ENCODE results near the gene SEC14L2. TPM values are rescaled to one million over a fixed set of nuclear protein-coding genes. Genes with fewer than 3 reads are reported as not detected.

SEC14L2 gene
- total and polyA plus RNA-seq, 2 of the 4 experiments (the other 2 are of a cell fraction): 38.7 to 54.8 TPM

DNA sequence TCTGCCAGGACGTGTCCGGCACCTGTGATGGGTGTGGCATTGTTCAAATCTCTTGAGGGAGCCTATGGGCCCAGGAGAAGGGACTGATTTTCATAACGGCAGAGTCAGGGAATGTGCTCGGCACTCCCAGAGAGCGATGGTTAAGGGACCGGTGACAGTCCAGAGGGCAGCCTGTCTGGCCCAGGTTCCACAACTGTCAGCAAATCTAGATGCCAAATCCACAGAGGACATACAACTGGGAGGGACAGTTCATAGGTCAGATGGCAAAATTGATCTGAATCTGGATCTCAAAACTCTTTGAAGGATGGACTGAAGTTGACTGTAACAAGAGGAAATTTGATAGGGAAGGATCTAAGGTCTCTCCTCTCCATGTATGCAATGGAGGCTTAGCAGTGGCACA, 7.5 kb downstream of the SEC14L2 start:
- Histone ChIP-seq H3K4ac (ENCODE audit: low read depth, low read length) (no peak overlapping the region), H3K27ac (ENCODE audit: insufficient read depth, low read length) (no peak overlapping the region), H3K56ac (ENCODE audit: extremely low read depth, insufficient read depth, low read length) (no peak overlapping the region), H4K20me1 (ENCODE audit: insufficient read depth, low read length) (peaks cover 5% of the 10 kb centered on the region; the same call in 1 of the 2 replicates), H3K4me1 (ENCODE audit: control insufficient read depth, insufficient read depth, low read length) (peaks cover 5% of the 10 kb centered on the region), H4K8ac (ENCODE audit: low read depth in 2 of 2, low read length in 2 of 2) (no peak overlapping the region), H4K5ac (ENCODE audit: low read depth, low read length) (no peak overlapping the region), H3K9me1 (ENCODE audit: insufficient read depth, low read length) (0 out of 2 replicates have a peak, but pooled peaks cover 5% of the 10 kb centered on the region), H3K36me3 (ENCODE audit: control insufficient read depth, insufficient read depth, low read length) (peaks cover 23% of the 10 kb centered on the region), H2AFZ (replicated peaks; ENCODE audit: low read length, poor library complexity) (no peak overlapping the region), H2BK120ac (ENCODE audit: low read depth, low read length) (no peak overlapping the region), H3K79me1 (ENCODE audit: low read depth in 1 of 2, low read length in 2 of 2) (peaks cover 23 to 45% of the 10 kb centered on the region in 2 experiments), H2BK5ac (ENCODE audit: low read depth, low read length, poor library complexity, severe bottlenecking) (no peak overlapping the region), H3K9ac (ENCODE audit: low read depth, low read length) (no peak overlapping the region), H2BK20ac (ENCODE audit: low read depth, low read length) (no peak overlapping the region), H3K23ac (ENCODE audit: low read depth, low read length) (no peak overlapping the region), H3K18ac (ENCODE audit: low read depth, low read length) (no peak overlapping the region), H3K4me2 (ENCODE audit: low read depth, low read length) (no peak overlapping the region), H2AK9ac (replicated peaks; ENCODE audit: low read depth, low read length, poor library complexity) (no peak overlapping the region), H3K27me3 (ENCODE audit: control insufficient read depth, insufficient read depth, low read length) (no peaks in the 10 kb centered on the region), H3K4me3 (ENCODE audit: insufficient read depth, low read depth, low read length) (no peak overlapping the region), H3K14ac (replicated peaks; ENCODE audit: low read depth, low read length) (no peak overlapping the region), H2BK15ac (ENCODE audit: low read depth, low read length) (no peak overlapping the region), H3K9me3 (ENCODE audit: control insufficient read depth, insufficient read depth, low read length) (no peaks in the 10 kb centered on the region), H4K91ac (ENCODE audit: insufficient read depth, low read depth, low read length) (no peak overlapping the region), H2AK5ac (ENCODE audit: low read depth, low read length) (no peak overlapping the region)
- BruUV-seq (replicated peaks): no TSS peak
- POLR2A ChIA-PET (ENCODE audit: unreplicated experiment): no interaction called here
- DNase-seq (no peak), ATAC-seq (ENCODE audit: low read depth) (no peak)
- intact Hi-C loops (cut with micrococcal nuclease) (no loop called here), in situ Hi-C loops (cut with MboI; ENCODE audit: low sequenced_read_pairs) (no loop called here), dilution Hi-C loops (cut with HindIII; ENCODE audit: low sequenced_read_pairs, unreplicated experiment) (no loop called here)
- 87% methylated on average over 3 of the region's 6 CpGs; no CpG with 5 or more reads in 1 of the 2 experiments for WGBS, 2 experiments (ENCODE audit: extremely low coverage in 2 of 2, insufficient read length in 1 of 2)
- no peak for TF ChIP-seq RFX5 (IDR thresholded peaks at IDR 0.05; ENCODE audit: low read depth, low read length)
- TF ChIP-seq CEBPB (IDR thresholded peaks at IDR 0.05; ENCODE audit: low read depth, low read length): no peak
- no peak for TF ChIP-seq BHLHE40 (IDR thresholded peaks at IDR 0.05; ENCODE audit: low read depth, low read length)
- TF ChIP-seq NFE2L2 (IDR thresholded peaks at IDR 0.05; ENCODE audit: low read depth, low read length): no peak
- TF ChIP-seq, protein P1, sequence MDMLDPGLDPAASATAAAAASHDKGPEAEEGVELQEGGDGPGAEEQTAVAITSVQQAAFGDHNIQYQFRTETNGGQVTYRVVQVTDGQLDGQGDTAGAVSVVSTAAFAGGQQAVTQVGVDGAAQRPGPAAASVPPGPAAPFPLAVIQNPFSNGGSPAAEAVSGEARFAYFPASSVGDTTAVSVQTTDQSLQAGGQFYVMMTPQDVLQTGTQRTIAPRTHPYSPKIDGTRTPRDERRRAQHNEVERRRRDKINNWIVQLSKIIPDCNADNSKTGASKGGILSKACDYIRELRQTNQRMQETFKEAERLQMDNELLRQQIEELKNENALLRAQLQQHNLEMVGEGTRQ (IDR thresholded peaks at IDR 0.05; ENCODE audit: low read depth, low read length): no peak
- TF ChIP-seq FOS (IDR thresholded peaks at IDR 0.05; ENCODE audit: low read depth, low read length): no peak
- no peak for TF ChIP-seq CHD1 (IDR thresholded peaks at IDR 0.05; ENCODE audit: low read depth, low read length)
- no peak for TF ChIP-seq MAFK (IDR thresholded peaks at IDR 0.05; ENCODE audit: low read depth, low read length)
- TF ChIP-seq RAD21 (IDR thresholded peaks at IDR 0.05; ENCODE audit: low read length): no peak
- TF ChIP-seq RCOR1 (IDR thresholded peaks at IDR 0.05; ENCODE audit: insufficient replicate concordance, low read length): no peak
- TF ChIP-seq, protein P2, sequence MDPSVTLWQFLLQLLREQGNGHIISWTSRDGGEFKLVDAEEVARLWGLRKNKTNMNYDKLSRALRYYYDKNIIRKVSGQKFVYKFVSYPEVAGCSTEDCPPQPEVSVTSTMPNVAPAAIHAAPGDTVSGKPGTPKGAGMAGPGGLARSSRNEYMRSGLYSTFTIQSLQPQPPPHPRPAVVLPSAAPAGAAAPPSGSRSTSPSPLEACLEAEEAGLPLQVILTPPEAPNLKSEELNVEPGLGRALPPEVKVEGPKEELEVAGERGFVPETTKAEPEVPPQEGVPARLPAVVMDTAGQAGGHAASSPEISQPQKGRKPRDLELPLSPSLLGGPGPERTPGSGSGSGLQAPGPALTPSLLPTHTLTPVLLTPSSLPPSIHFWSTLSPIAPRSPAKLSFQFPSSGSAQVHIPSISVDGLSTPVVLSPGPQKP (IDR thresholded peaks at IDR 0.05; ENCODE audit: borderline replicate concordance, low read depth, low read length): no peak
- TF ChIP-seq MXI1 (IDR thresholded peaks at IDR 0.05; ENCODE audit: borderline replicate concordance, low read depth, low read length): no peak
- no peak for TF ChIP-seq POLR2A (IDR thresholded peaks at IDR 0.05; ENCODE audit: low read depth, low read length)
- TF ChIP-seq, protein P3, sequence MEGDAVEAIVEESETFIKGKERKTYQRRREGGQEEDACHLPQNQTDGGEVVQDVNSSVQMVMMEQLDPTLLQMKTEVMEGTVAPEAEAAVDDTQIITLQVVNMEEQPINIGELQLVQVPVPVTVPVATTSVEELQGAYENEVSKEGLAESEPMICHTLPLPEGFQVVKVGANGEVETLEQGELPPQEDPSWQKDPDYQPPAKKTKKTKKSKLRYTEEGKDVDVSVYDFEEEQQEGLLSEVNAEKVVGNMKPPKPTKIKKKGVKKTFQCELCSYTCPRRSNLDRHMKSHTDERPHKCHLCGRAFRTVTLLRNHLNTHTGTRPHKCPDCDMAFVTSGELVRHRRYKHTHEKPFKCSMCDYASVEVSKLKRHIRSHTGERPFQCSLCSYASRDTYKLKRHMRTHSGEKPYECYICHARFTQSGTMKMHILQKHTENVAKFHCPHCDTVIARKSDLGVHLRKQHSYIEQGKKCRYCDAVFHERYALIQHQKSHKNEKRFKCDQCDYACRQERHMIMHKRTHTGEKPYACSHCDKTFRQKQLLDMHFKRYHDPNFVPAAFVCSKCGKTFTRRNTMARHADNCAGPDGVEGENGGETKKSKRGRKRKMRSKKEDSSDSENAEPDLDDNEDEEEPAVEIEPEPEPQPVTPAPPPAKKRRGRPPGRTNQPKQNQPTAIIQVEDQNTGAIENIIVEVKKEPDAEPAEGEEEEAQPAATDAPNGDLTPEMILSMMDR (conservative IDR thresholded peaks at IDR 0.05; ENCODE audit: low read depth, low read length): no peak
- no peak for TF ChIP-seq SMC3 (IDR thresholded peaks at IDR 0.05; ENCODE audit: low read depth, low read length)
- TF ChIP-seq MAZ (IDR thresholded peaks at IDR 0.05; ENCODE audit: borderline replicate concordance, low read depth, low read length): no peak
- CTCF ChIA-PET: no interaction called here
